ENCODE measurements around the gene GALNT7. TPM values are rescaled to one million over a fixed set of nuclear protein-coding genes. Genes with fewer than 3 reads are reported as not detected.
A peak's percentile ranks its signal among the peaks of the same experiment; 100 is the strongest.

GALNT7 gene
- total RNA-seq, 1 donor from 2014 or later: 63.9 TPM

DNA sequence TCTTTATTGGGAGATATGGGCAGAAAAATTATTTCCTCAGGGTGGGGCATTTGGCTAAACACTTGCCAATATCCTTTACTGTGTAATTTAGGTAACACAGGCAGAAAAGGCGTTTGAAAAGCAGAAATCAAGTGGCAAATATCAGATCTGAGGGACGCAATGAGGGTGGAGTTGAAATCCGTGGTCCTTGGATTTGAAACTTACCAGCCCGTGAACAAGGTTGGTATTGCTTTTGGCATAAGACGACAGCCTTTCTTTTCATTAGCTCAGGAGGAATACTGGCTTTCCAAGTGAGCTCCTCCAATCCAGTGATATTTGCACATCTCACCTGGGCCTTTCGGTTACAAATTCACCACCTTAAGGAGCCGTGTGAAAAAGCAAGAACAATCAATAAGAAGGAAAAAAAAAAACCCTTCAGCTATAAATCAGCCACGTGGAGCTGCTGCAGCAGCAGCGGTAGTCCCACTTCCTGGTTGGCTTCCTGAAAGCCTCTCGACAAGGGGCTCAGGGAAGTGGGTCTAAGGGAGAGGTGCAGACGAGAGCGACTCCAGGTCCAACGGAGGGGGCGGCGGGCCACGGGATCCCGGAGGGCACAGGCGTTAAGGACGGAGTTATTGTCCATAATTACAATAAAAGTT lies 734 bp upstream of the GALNT7 start:
- no peak for DNase-seq (ENCODE audit: extremely low spot score, unreplicated experiment)
- peaks cover 30% of the 10 kb centered on the region for H3K4me1 Mint-ChIP-seq (ENCODE audit: unreplicated experiment)
- no peaks in the 10 kb centered on the region for H3K27me3 Mint-ChIP-seq
- peaks cover 9% of the 10 kb centered on the region for H3K36me3 Mint-ChIP-seq
- H3K27ac Mint-ChIP-seq: peak overlapping the region; percentile 96
- H3K9me3 Mint-ChIP-seq: no peaks in the 10 kb centered on the region
- H3K4me3 Mint-ChIP-seq: peak overlapping the region; percentile 99
- TF ChIP-seq, protein P1, sequence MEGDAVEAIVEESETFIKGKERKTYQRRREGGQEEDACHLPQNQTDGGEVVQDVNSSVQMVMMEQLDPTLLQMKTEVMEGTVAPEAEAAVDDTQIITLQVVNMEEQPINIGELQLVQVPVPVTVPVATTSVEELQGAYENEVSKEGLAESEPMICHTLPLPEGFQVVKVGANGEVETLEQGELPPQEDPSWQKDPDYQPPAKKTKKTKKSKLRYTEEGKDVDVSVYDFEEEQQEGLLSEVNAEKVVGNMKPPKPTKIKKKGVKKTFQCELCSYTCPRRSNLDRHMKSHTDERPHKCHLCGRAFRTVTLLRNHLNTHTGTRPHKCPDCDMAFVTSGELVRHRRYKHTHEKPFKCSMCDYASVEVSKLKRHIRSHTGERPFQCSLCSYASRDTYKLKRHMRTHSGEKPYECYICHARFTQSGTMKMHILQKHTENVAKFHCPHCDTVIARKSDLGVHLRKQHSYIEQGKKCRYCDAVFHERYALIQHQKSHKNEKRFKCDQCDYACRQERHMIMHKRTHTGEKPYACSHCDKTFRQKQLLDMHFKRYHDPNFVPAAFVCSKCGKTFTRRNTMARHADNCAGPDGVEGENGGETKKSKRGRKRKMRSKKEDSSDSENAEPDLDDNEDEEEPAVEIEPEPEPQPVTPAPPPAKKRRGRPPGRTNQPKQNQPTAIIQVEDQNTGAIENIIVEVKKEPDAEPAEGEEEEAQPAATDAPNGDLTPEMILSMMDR (conservative IDR thresholded peaks at IDR 0.05): no peak

DNA sequence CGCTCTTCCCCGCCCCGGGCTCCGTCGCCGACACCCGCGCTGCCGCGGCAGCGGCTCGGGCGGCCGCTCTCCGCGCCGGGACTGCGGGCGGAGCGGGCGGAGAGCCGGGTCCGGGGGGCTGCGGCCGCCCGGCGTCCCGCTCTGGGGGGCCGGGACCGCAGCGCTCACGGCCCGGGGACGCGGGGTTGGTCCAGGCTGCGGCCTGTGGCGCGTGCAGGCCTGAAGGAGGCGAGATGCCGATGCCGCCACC lies 492 bp downstream of the GALNT7 start:
- H3K36me3 Mint-ChIP-seq: peaks cover 9% of the 10 kb centered on the region
- no peaks in the 10 kb centered on the region for H3K27me3 Mint-ChIP-seq
- no peaks in the 10 kb centered on the region for H3K9me3 Mint-ChIP-seq
- no peak overlapping the region for H3K27ac Mint-ChIP-seq
- DNase-seq (ENCODE audit: extremely low spot score, unreplicated experiment): no peak
- H3K4me3 Mint-ChIP-seq: no peak overlapping the region
- H3K4me1 Mint-ChIP-seq (ENCODE audit: unreplicated experiment): peaks cover 38% of the 10 kb centered on the region
- TF ChIP-seq, protein P1 (conservative IDR thresholded peaks at IDR 0.05): no peak

DNA sequence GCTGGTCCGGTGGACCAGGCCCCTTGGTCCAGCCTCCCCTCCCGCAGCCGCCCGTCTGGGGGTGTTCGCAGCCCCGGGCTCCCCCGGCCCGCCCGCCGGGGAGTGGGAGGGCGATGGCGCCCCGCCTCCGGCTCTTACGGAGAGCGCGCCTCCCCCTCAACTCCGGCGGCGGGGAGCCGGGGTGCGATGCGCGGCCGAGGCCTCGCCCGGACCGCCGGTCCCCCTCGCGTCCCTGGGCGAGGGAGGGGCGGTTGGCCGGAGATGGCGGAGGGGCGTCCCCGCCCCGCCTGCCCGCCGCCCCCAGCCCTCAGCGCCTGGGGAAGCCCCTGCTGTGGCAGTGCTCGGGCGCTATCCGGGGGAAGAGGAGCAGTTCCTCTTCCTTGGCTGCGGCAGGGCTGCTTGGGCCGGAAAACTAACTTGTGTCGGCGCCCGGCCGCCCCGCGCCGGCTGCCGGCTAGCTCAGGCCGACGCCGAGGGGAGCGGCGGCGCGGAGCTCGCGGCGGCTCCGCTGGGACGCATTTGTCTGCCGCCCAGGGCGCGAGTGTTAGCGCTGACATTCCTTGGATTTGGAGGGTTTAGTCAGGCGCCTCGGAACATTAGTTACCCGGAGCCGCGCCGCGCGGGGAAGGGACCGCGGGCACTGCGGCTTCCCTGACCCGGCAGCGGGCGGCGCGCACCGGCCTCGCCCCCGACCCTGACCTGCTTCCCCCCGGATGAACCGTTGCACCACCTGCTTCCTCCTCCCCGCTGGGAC lies 994 bp downstream of the GALNT7 start:
- H3K9me3 Mint-ChIP-seq: peaks cover 1% of the 10 kb centered on the region
- peak overlapping the region; percentile 90 for H3K4me3 Mint-ChIP-seq
- H3K4me1 Mint-ChIP-seq (ENCODE audit: unreplicated experiment): peaks cover 40% of the 10 kb centered on the region
- no peaks in the 10 kb centered on the region for H3K27me3 Mint-ChIP-seq
- H3K27ac Mint-ChIP-seq: no peak overlapping the region
- TF ChIP-seq, protein P1 (conservative IDR thresholded peaks at IDR 0.05): peak; percentile 17
- DNase-seq (ENCODE audit: extremely low spot score, unreplicated experiment): peak; percentile 77
- H3K36me3 Mint-ChIP-seq: peaks cover 10% of the 10 kb centered on the region

DNA sequence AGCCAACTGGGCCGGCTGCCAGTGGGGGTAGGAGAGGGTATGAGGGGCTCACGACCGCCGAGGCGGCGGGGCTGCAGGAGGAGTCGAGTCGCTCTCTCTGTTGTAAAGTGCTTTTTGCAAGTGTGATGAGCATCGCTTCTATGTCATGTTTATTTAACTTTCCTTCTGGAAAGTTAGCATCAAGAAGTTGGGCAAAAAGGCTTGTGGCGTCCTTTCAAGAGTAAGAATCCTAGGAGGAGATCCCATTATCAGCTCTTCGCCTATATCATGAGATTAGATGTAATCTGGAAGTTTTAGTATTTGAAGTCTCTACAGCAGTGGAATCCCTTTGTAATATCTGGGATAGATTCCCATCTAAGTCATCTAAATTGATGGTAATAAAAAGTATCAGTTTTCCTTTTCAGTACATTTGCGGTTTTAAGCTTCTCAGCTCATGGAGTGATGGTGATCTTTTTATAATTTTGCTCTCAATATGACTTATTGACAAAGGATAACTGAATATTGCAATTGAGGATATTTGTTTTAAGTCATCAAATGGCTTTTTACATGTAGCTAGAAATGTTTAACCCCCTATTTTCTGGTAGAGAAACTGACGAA lies 1.7 kb downstream of the GALNT7 start:
- TF ChIP-seq, protein P1 (conservative IDR thresholded peaks at IDR 0.05): no peak
- H3K27me3 Mint-ChIP-seq: no peaks in the 10 kb centered on the region
- no peak for DNase-seq (ENCODE audit: extremely low spot score, unreplicated experiment)
- H3K36me3 Mint-ChIP-seq: peaks cover 10% of the 10 kb centered on the region
- H3K27ac Mint-ChIP-seq: peak overlapping the region; percentile 56
- peaks cover 43% of the 10 kb centered on the region for H3K4me1 Mint-ChIP-seq (ENCODE audit: unreplicated experiment)
- H3K4me3 Mint-ChIP-seq: peak overlapping the region; percentile 90
- peaks cover 4% of the 10 kb centered on the region for H3K9me3 Mint-ChIP-seq

DNA sequence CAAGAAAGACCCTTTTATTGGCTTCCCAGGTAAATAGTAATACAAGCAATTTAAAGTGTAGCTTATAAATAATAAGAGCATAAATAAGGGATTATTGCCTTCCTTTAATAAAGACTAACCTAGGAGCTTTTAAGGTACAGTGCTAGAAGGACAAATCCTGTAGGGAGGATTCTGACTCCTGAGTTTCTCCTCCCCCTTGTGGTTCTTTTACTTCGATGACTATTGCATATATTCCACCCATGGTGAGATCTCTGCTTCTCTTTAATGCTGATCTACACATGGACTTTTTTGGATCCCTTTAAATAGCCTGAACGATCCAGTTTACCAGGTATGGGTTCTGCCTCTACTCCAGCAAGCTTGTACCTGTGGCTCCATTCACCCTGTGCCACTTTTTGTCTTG lies 2.5 kb downstream of the GALNT7 start:
- DNase-seq (ENCODE audit: extremely low spot score, unreplicated experiment): no peak
- H3K36me3 Mint-ChIP-seq: peaks cover 10% of the 10 kb centered on the region
- H3K9me3 Mint-ChIP-seq: peaks cover 4% of the 10 kb centered on the region
- H3K4me1 Mint-ChIP-seq (ENCODE audit: unreplicated experiment): peaks cover 43% of the 10 kb centered on the region
- TF ChIP-seq, protein P1 (conservative IDR thresholded peaks at IDR 0.05): peak; percentile 66
- H3K4me3 Mint-ChIP-seq: peak overlapping the region; percentile 90
- no peak overlapping the region for H3K27ac Mint-ChIP-seq
- no peaks in the 10 kb centered on the region for H3K27me3 Mint-ChIP-seq

Data from type B pancreatic cell (in vitro differentiated cells).